G401.6 (cell line): ENCODE measurements around the gene RALGPS1.

Source experiments
- FAIRE-seq: peaks from 2 replicates; lab custom pipeline; 2012; peaks lifted over from hg19 to GRCh38; lab: Jason Lieb, UNC

RALGPS1 gene

GRCh38 chr9:126914458-126915280, at the start of gene RALGPS1:
TSS of gene RALGPS1 (plus strand) at chr9:126914782. CDS start at chr9:126962290, 47,508 bp downstream.
- FAIRE-seq, result peak; percentile 61

GRCh38 chr9:126869368-126869767, 45.2 kb upstream of the RALGPS1 start:
- no peak for FAIRE-seq

- FAIRE-seq, result no peak
These were observed 42.1 kb upstream of the RALGPS1 start for GRCh38 chr9:126872516-126872915.

GRCh38 chr9:126874546-126875314, 39.9 kb upstream of the RALGPS1 start:
- FAIRE-seq, result no peak

GRCh38 chr9:126875756-126876510, 38.6 kb upstream of the RALGPS1 start:
- no peak for FAIRE-seq

GRCh38 chr9:126876531-126876930, 38.1 kb upstream of the RALGPS1 start:
- no peak for FAIRE-seq

- no peak for FAIRE-seq
These were observed 37.2 kb upstream of the RALGPS1 start for GRCh38 chr9:126877418-126877817.

- FAIRE-seq, result no peak
These were observed 35.3 kb upstream of the RALGPS1 start for GRCh38 chr9:126879288-126879687.

- no peak for FAIRE-seq
These were observed 34.2 kb upstream of the RALGPS1 start for GRCh38 chr9:126880226-126880946.

GRCh38 chr9:126880947-126881332, 33.6 kb upstream of the RALGPS1 start:
- FAIRE-seq, result no peak

- no peak for FAIRE-seq
These were observed 31.8 kb upstream of the RALGPS1 start for GRCh38 chr9:126882746-126883145.

- no peak for FAIRE-seq
These were observed 30.9 kb upstream of the RALGPS1 start for GRCh38 chr9:126883636-126884035.

- no peak for FAIRE-seq
These were observed 29.4 kb upstream of the RALGPS1 start for GRCh38 chr9:126885131-126885641.

- no peak for FAIRE-seq
These were observed 28.4 kb upstream of the RALGPS1 start for GRCh38 chr9:126886034-126886822.

- no peak for FAIRE-seq
These were observed 27.7 kb upstream of the RALGPS1 start for GRCh38 chr9:126886897-126887296.

GRCh38 chr9:126891676-126892075, 22.9 kb upstream of the RALGPS1 start:
- FAIRE-seq, result no peak

- FAIRE-seq, result no peak
These were observed 21.5 kb upstream of the RALGPS1 start for GRCh38 chr9:126893079-126893478.

- FAIRE-seq, result no peak
These were observed 20.5 kb upstream of the RALGPS1 start for GRCh38 chr9:126894052-126894603.

- no peak for FAIRE-seq
These were observed 12.4 kb upstream of the RALGPS1 start for GRCh38 chr9:126902210-126902609.

GRCh38 chr9:126904586-126904985, 10.0 kb upstream of the RALGPS1 start:
- FAIRE-seq, result no peak

- FAIRE-seq, result no peak
These were observed 8.5 kb upstream of the RALGPS1 start for GRCh38 chr9:126906091-126906490.
